ENCODE results near the gene MIPOL1.
"Not testable (repeated sequence)": the region's sequence is repeated elsewhere in the genome, so short reads cannot be mapped to it uniquely, and the experiment has no call there.

Gene MIPOL1, protein sequence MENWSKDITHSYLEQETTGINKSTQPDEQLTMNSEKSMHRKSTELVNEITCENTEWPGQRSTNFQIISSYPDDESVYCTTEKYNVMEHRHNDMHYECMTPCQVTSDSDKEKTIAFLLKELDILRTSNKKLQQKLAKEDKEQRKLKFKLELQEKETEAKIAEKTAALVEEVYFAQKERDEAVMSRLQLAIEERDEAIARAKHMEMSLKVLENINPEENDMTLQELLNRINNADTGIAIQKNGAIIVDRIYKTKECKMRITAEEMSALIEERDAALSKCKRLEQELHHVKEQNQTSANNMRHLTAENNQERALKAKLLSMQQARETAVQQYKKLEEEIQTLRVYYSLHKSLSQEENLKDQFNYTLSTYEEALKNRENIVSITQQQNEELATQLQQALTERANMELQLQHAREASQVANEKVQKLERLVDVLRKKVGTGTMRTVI

GRCh38 chr14:37197421-37198272 lies at the start of gene MIPOL1:
TSS of gene MIPOL1 (plus strand) at chr14:37197937. CDS start at chr14:37247889, 49,952 bp downstream.
- DNase-seq: no peak

- DNase-seq: no peak
Observed at GRCh38 chr14:37150414-37150813, 47.3 kb upstream of the MIPOL1 start.

GRCh38 chr14:37153005-37153404 lies 44.7 kb upstream of the MIPOL1 start:
- no peak for DNase-seq

DNA sequence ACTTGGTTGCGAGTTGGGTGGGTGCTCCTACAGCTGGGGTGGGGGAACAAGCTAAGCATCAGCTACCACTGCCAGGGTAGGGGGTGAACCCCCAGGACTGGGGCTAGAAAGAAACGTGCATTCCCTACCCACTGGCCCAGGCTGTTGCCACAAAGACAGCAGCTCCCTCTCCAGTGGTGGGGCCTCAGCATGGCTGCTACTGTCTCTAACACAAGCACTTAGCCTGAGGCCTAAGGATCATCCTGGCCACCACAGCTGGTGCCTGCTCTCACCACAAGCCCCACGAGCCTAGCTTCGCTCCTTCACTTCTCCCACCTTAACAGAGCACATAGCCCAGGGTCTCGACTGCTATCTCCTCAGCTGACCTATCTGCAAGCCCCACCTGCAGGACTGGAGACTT lies 44.3 kb upstream of the MIPOL1 start:
- DNase-seq: no peak

DNA sequence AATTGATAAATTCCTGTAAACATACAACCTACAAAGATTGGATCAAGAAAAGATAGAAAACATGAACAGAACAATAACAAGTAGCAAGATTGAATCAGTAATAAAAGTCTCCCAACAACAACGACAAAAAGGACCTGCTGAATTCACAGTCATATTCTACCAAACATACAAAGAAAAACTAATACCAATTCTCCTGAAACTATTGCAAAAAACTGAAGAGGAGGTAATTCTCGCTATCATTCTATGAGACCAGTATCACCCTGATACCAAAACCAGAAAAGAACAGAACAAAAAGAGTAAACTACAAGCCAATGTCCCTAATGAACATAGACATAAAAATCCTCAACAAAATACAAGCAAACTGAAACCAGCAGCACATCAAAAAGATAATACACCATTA lies 39.8 kb upstream of the MIPOL1 start:
- DNase-seq: no peak

GRCh38 chr14:37162307-37162706 lies 35.4 kb upstream of the MIPOL1 start:
- not testable (repeated sequence) for DNase-seq

DNA sequence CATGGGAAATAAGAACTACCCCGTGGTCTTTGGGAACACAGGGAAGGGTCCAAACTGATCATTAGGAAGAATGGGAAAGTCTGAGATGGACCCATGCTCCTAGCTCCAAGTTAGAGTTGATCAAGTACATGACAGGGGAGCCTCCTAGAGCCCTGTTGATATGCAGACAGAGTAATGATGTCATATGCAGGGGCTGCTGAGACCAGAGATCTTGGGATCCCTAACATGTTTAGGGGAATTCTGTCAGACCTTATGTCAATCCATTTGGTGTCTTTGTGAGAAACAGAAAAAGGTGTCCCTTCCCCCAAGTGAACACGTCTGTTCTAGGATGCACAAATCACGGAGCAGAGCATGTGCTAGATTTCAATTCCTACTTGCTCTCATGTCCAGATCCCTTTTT lies 31.9 kb upstream of the MIPOL1 start:
- no peak for DNase-seq

DNA sequence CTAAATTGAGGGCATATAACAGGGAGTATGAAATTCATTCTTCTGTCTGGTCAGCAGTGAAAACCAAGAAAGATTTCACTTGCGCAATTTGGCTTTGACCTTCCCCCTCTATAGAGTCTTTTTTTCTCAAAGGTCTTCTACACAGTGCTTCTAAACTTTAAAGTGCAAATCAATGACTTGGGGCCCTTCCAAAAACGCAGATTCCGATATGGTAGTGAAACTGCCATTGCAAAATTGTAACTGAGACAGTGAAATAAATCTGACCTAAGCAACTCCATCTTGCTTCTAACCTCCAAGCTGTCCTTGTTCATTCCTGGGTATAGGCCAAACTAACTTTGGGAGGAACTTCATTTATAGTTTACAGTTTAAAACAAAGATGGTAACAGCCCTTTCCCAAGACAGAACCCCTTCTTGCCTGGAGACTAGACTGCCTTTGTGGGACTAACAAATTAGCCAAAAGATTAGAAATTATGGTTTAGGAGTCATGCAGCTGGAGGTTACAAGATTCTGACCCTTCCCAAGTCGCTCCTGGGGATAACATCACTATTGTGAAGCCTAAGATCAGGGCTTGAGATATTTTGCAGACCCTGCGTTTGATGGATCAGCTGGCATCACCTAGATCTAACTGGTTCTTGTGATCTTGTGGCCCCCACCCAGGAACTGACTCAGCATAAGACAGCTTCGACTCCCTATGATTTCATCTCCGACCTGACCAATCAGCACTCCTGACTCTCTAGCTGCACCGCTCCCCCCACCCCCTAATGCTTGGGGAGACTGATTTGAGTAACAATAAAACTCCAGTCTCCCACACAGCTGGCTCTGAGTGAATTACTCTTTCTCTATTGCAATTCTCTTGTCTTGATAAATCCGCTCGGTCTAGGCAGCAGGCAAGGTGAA lies 30.3 kb upstream of the MIPOL1 start:
- DNase-seq: no peak

DNA sequence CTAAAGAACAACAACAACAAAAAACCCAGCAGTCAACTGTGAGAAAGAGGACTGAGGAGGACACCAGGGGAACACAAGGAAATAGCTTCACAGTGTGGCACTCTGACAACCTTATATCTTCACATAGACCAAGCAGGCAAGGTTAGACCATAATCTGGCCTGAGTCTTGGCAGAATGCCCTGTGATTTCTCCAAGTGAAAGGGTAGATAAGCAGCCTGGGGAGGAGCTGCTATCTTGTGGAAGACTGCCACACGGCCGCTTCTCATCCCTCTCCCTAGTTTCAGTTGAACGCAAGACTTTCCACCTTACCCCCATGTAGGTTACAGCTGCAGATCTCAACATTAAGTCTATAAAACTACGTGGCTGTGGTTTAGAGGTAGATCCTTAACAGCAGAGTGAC lies 29.0 kb upstream of the MIPOL1 start:
- no peak for DNase-seq

GRCh38 chr14:37170237-37170636 lies 27.5 kb upstream of the MIPOL1 start:
- DNase-seq: no peak

DNA sequence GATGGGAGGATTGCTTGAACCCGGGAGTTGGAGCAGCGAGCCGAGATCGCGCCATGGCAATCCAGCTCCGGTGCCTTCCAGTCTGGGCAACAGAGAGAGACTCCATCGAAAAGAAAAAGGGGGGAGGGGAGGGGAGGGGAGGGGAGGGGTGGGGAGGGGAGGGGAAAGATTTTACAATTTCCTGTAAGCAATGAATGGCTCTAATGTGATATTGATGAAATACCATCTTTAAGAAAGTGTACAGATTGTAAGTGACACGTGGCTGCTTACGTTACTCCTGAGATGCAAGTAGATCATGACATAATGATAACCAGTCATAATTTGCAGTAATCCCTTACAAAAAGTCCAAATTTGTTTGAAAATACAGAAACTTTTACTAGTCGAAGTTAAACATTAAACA lies 26.7 kb upstream of the MIPOL1 start:
- DNase-seq: no peak

DNA sequence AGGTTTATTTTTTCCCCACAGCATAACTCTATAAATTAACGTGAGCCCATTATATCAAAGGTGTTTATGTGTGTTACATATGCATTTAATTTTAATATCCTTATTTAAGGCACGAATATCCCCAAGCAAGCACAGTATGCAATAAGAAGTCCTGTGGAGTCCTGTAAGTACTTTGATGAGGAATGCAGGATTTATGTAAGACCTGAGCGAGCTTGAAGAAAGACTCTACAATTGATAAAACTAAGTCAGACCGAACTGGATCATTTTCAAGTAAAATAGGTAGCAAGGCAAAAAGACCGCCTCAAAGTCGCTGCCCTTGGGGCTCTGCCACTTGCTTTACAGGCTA lies 26.1 kb upstream of the MIPOL1 start:
- DNase-seq: no peak

GRCh38 chr14:37172024-37172869 lies 25.5 kb upstream of the MIPOL1 start, which contains the start of gene SLC25A21:
TSS of gene SLC25A21 (minus strand) at chr14:37172606.
- no peak for DNase-seq

DNA sequence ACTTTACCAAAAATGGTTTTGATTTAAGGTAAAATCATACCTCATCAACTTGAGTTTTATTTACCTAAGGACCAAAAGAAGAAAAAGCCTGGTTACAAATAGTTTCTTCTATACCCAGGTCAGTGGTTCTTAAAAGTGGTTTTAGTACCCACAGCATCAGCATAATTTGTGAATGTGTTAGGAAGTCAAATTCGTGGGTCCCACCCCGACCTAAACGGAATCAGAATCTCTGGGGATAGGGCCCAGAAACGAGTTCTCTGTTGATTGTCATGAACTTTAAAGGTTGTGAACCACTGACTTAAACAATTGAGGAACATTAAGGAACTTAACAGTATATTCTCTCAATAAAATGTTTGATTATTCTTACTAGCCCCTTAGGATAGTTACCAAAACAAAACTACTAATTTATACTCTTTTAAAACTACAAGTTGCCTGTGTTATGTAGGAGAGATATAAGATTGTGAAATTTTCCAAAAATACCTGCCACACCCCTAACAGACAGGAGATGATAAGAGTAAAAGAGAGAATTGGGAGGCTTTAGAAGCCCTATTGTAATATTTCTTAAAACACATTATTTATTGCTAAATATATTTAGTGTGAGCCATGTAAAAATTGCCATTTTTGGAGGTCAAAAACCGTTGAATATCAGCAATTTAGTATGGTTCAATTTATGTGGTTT lies 24.7 kb upstream of the MIPOL1 start:
- no peak for DNase-seq

DNA sequence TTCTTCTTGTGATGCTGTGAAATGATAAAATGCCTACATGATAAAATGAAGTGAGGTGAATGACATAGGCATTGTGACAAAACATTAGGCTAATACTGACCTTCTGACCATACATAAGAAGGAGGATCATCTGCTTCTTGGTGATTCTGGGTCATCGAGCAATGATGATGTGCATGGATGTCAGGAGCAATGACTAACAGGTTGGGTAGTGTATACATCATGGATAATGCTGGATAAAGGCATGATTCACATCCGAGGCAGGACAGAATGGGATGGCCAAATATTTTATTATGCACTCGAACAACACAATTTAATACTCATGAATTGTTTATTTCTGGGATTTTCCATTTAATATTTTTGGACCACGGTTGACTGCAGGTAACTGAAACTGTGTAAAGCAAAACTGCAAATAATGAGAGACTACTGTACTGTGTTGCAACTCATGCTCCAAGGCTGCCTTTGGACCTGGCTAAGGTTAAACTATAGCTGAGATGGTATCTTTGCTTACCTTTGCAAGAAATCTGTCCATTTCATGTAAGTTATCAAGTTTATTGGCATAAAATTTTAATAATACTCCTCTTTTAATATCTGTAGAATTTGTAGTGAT lies 17.7 kb upstream of the MIPOL1 start:
- DNase-seq: no peak

GRCh38 chr14:37180886-37181285 lies 16.9 kb upstream of the MIPOL1 start:
- not testable (repeated sequence) for DNase-seq

- DNase-seq: no peak
Observed at GRCh38 chr14:37181441-37181840, 16.3 kb upstream of the MIPOL1 start.

GRCh38 chr14:37184520-37184919 lies 13.2 kb upstream of the MIPOL1 start:
- not testable (repeated sequence) for DNase-seq

DNA sequence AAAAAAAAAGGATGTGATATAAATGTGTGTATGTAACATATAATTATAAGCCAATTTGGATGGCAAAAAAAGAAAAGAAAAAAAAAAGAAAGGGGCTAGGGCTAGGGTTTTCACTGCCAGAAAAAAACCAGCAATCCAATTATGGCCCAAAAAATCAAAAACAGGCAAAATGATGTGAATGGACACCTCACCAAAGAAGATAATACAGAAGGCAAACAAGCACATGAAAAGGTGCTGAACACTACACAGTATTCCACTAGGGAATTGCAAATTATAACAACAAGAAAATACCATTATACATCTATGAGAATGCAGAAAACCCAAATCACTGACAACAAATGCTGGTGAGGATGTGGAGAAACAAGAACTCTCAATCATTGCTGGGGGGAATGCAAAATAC lies 12.1 kb upstream of the MIPOL1 start:
- DNase-seq: no peak

- DNase-seq: no peak
Observed at GRCh38 chr14:37186865-37187264, 10.9 kb upstream of the MIPOL1 start.

DNA sequence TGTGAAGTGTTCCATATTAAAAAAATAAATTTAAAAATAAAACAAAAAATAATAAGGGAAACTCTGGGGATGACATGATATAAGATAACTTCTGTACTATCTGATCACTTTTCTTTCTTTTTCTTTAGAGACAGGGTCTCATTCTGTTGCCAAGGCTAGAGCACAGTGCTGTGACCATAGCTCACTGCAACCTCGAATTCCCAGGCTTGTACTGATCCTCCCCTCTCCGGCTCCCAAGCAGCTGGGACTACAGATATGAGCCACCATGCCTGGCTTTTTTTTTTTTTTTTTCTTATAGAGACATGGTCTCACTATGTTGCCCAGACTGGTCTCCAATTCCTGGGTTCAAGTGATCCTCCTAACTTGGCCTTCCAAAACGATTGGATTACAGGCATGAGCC lies 10.4 kb upstream of the MIPOL1 start:
- DNase-seq: no peak
